ENCODE measurements around the gene L3MBTL4. TPM values are rescaled to one million over a fixed set of nuclear protein-coding genes. Genes with fewer than 3 reads are reported as not detected.

Gene L3MBTL4
- total RNA-seq, 2 experiments from 2014 or later: not detected

DNA sequence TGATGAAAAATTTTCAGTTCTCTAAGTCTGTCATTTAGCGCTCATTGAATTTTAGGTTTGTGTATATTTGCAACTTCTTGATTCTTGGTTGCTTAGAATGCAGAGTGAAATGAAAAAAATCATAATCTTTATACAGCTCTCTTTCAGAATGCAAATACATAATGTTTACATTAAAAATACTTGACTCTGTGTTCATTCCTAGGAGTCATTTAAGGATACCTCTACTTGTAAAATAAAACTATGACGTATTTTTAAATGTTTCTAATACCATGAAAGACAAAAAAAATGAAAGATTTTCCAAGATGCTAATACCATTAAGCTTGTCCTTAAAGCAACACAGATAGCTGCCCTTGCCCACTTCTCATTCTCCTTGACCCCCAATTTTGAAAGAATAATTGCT, 259.0 kb downstream of the L3MBTL4 start:
- Histone ChIP-seq H2AFZ (ENCODE audit: low read length) (no peak overlapping the region), H3K9me3 (ENCODE audit: low read length) (no peaks in the 10 kb centered on the region), H3K4me3 (ENCODE audit: low read depth, low read length, poor library complexity, severe bottlenecking) (no peak overlapping the region), H3K4me1 (ENCODE audit: insufficient read depth, low read length, poor library complexity, severe bottlenecking) (no peaks in the 10 kb centered on the region), H3K36me3 (ENCODE audit: insufficient read depth, low read length) (no peaks in the 10 kb centered on the region), H3K27ac (ENCODE audit: low read depth, low read length, poor library complexity, severe bottlenecking) (no peak overlapping the region), H3K79me2 (ENCODE audit: insufficient read depth, low read depth, low read length) (no peaks in the 10 kb centered on the region), H3K9me2 (ENCODE audit: insufficient read depth, low read length) (no peaks in the 10 kb centered on the region), H3K4me2 (ENCODE audit: low read length) (no peak overlapping the region), H4K20me1 (ENCODE audit: insufficient read depth, low read length) (no peaks in the 10 kb centered on the region)
- POLR2A ChIA-PET: interaction anchor here (0.5 to 0.6 kb wide), 2 partner anchors 202 to 348 kb away, joined by 3 read pairs; no protein-coding TSS in a partner anchor
- intact Hi-C loops (cut with micrococcal nuclease; ENCODE audit: unreplicated experiment): no loop called here
- TF ChIP-seq EZH2phosphoT487 (IDR thresholded peaks at IDR 0.05; ENCODE audit: borderline replicate concordance, low read depth, low read length): no peak
- TF ChIP-seq, protein P1, sequence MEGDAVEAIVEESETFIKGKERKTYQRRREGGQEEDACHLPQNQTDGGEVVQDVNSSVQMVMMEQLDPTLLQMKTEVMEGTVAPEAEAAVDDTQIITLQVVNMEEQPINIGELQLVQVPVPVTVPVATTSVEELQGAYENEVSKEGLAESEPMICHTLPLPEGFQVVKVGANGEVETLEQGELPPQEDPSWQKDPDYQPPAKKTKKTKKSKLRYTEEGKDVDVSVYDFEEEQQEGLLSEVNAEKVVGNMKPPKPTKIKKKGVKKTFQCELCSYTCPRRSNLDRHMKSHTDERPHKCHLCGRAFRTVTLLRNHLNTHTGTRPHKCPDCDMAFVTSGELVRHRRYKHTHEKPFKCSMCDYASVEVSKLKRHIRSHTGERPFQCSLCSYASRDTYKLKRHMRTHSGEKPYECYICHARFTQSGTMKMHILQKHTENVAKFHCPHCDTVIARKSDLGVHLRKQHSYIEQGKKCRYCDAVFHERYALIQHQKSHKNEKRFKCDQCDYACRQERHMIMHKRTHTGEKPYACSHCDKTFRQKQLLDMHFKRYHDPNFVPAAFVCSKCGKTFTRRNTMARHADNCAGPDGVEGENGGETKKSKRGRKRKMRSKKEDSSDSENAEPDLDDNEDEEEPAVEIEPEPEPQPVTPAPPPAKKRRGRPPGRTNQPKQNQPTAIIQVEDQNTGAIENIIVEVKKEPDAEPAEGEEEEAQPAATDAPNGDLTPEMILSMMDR (conservative IDR thresholded peaks at IDR 0.05; ENCODE audit: low read length): no peak
- CTCF ChIA-PET (ENCODE audit: unreplicated experiment): no interaction called here
- no TSS peak for BruUV-seq (replicated peaks)
- DNase-seq (ENCODE audit: low spot score): no peak

DNA sequence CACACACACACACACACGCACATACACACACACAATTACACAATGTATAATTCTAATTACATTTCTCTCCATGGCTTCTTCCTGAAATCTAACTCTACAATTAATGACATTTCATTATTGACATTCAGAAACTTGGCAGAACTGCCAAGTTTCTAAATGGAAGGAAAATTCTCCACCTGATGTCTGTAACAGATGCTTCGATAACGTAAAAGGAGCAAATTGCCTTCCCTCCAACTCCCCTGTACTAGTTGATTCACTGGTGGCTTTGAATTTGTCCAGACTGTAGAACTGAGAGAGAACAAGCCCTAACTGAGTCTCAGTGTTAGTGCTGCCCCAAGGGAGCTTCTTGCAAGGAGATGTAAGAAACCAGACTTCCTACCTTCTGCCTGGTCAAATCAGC, 264.3 kb downstream of the L3MBTL4 start:
- no peaks in the 10 kb centered on the region for H3K9me2 ChIP-seq (ENCODE audit: insufficient read depth, low read length)
- H3K9me3 ChIP-seq (ENCODE audit: low read length): no peaks in the 10 kb centered on the region
- no peaks in the 10 kb centered on the region for H3K79me2 ChIP-seq (ENCODE audit: insufficient read depth, low read depth, low read length)
- no peak for DNase-seq (ENCODE audit: low spot score)
- no peak overlapping the region for H3K4me2 ChIP-seq (ENCODE audit: low read length)
- no peak overlapping the region for H3K4me3 ChIP-seq (ENCODE audit: low read depth, low read length, poor library complexity, severe bottlenecking)
- BruUV-seq (replicated peaks): no TSS peak
- no peak overlapping the region for H3K27ac ChIP-seq (ENCODE audit: low read depth, low read length, poor library complexity, severe bottlenecking)
- ChIA-PET CTCF (ENCODE audit: unreplicated experiment) (no interaction called here), POLR2A (no interaction called here)
- H4K20me1 ChIP-seq (ENCODE audit: insufficient read depth, low read length): no peaks in the 10 kb centered on the region
- H3K4me1 ChIP-seq (ENCODE audit: insufficient read depth, low read length, poor library complexity, severe bottlenecking): no peaks in the 10 kb centered on the region
- intact Hi-C loops (cut with micrococcal nuclease; ENCODE audit: unreplicated experiment): no loop called here
- no peaks in the 10 kb centered on the region for H3K36me3 ChIP-seq (ENCODE audit: insufficient read depth, low read length)
- no peak overlapping the region for H2AFZ ChIP-seq (ENCODE audit: low read length)
- TF ChIP-seq EZH2phosphoT487 (IDR thresholded peaks at IDR 0.05; ENCODE audit: borderline replicate concordance, low read depth, low read length): no peak
- TF ChIP-seq, protein P1 (conservative IDR thresholded peaks at IDR 0.05; ENCODE audit: low read length): no peak

- Histone ChIP-seq H2AFZ (ENCODE audit: low read length) (no peak overlapping the region), H3K4me1 (ENCODE audit: insufficient read depth, low read length, poor library complexity, severe bottlenecking) (no peaks in the 10 kb centered on the region), H3K36me3 (ENCODE audit: insufficient read depth, low read length) (no peaks in the 10 kb centered on the region), H3K27ac (ENCODE audit: low read depth, low read length, poor library complexity, severe bottlenecking) (no peak overlapping the region), H3K9me3 (ENCODE audit: low read length) (no peaks in the 10 kb centered on the region), H3K4me3 (ENCODE audit: low read depth, low read length, poor library complexity, severe bottlenecking) (no peak overlapping the region), H3K9me2 (ENCODE audit: insufficient read depth, low read length) (no peaks in the 10 kb centered on the region), H3K4me2 (ENCODE audit: low read length) (no peak overlapping the region), H3K79me2 (ENCODE audit: insufficient read depth, low read depth, low read length) (no peaks in the 10 kb centered on the region), H4K20me1 (ENCODE audit: insufficient read depth, low read length) (no peaks in the 10 kb centered on the region)
- intact Hi-C loops (cut with micrococcal nuclease; ENCODE audit: unreplicated experiment): no loop called here
- BruUV-seq (replicated peaks): no TSS peak
- no peak for TF ChIP-seq EZH2phosphoT487 (IDR thresholded peaks at IDR 0.05; ENCODE audit: borderline replicate concordance, low read depth, low read length)
- TF ChIP-seq, protein P1 (conservative IDR thresholded peaks at IDR 0.05; ENCODE audit: low read length): no peak
- ChIA-PET CTCF (ENCODE audit: unreplicated experiment) (no interaction called here), POLR2A (no interaction called here)
- DNase-seq (ENCODE audit: low spot score): no peak
Measured at GRCh38 chr18:6146307-6146661, 268.4 kb downstream of the L3MBTL4 start.
